B cell (primary cell): ENCODE results near the gene USP7.

Experiments used
- CTCF ChIP-seq: fragments of 200-600 bp; IDR thresholded peaks from one replicate; pipeline ENCODE4 v1.8.0; 2022; ENCODE audit warnings: antibody characterized with exemption, mild to moderate bottlenecking
- EZH2 ChIP-seq: IDR thresholded peaks from 2 replicates; pipeline ENCODE4 v1.6.1; 2012; ENCODE audit warnings: borderline replicate concordance, low read depth, mild to moderate bottlenecking, moderate library complexity, low read length; ENCODE audit not compliant: insufficient read depth, poor library complexity, severe bottlenecking

- TF ChIP-seq CTCF (no peak), EZH2 (no peak)
Observed at GRCh38 chr16:8975039-8975438, 11.3 kb upstream of the USP7 start.
